ENCODE data around the gene IQSEC1. TPM values are rescaled to one million over a fixed set of nuclear protein-coding genes. Genes with fewer than 3 reads are reported as not detected.

Gene IQSEC1
- total and polyA plus RNA-seq, 9 of the 15 experiments (the other 6 are each of a cell fraction or from before 2014, with no cell fraction given) = 0.56 to 39.0 (median 6.8) TPM

DNA sequence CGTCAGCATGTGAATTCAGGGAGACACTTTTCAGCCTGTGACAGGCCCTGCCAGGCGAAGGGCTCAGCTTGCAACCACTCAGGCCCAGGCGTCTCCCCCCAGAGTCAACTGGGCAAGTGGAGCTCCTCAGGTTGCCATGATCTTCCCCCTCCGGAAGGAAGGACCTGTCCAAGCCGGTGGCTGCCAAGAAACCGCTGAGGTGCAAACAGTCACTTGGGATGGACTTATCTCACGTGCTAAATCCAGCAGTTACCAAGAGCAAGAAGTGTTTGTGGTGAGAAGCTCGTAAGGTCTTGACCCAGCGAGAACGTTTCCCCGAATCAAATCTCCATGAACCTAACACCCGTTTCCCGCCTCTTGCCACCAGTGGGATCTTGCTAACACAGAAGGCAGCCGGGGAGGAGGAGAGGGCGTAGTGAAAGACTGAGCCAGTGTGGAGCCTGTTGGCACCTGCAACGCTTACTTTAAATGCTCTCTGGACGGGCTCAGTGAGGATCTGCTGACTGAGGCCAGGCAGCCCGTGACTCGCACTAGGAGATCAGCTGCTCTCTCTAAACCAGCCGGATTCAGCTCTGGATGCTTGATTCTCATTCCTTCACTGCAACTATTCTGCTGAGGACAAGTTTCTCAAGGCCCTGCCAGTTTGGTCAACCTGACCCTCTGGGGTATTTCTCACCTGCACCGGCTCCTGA is 39.0 kb downstream of the IQSEC1 start:
- peaks cover 58 to 70% of the 10 kb centered on the region in 2 experiments for H3K27me3 ChIP-seq (ENCODE audit: control insufficient read depth in 2 of 2, insufficient read depth in 2 of 2, low read length in 2 of 2)
- no peaks in the 10 kb centered on the region for H3K9me1 ChIP-seq (ENCODE audit: control insufficient read depth, insufficient read depth, low read length)
- DNase-seq (ENCODE audit: extremely low read depth in 1 of 4, low spot score in 3 of 4) (no peak), FAIRE-seq (no peak), ATAC-seq (peak; percentile 42)
- H3K9ac ChIP-seq (ENCODE audit: insufficient read depth in 1 of 2, low read depth in 2 of 2, low read length in 2 of 2) = peak overlapping the region in 1 of 2 experiments; percentile 1; a peak in 1 of 4 replicates
- in situ Hi-C loops (cut with MboI) = no loop called here
- H3K4me1 ChIP-seq (replicated peaks in 1 of 2; ENCODE audit: control insufficient read depth in 2 of 2, insufficient read depth in 2 of 2, low read length in 2 of 2) = peaks cover 0 to 13% of the 10 kb centered on the region in 2 experiments; a peak in 3 of 5 replicates
- H3K27ac ChIP-seq (ENCODE audit: extremely low read depth, low read depth, low read length) = no peak overlapping the region
- 0 out of 2 replicates have a peak, but pooled peaks cover 7% of the 10 kb centered on the region for H4K20me1 ChIP-seq (replicated peaks; ENCODE audit: control insufficient read depth, insufficient read depth, low read length)
- BruUV-seq (replicated peaks) = no TSS peak
- no peaks in the 10 kb centered on the region for H3K36me3 ChIP-seq (ENCODE audit: control insufficient read depth, insufficient read depth, low read length)
- no peaks in the 10 kb centered on the region for H3K79me2 ChIP-seq (ENCODE audit: control insufficient read depth, insufficient read depth, low read length)
- no peak overlapping the region for H3K4me2 ChIP-seq (ENCODE audit: insufficient read depth, low read length)
- no peak for TF ChIP-seq PHF20 (IDR thresholded peaks at IDR 0.05; ENCODE audit: partially characterized antibody)
- TF ChIP-seq, protein P1, sequence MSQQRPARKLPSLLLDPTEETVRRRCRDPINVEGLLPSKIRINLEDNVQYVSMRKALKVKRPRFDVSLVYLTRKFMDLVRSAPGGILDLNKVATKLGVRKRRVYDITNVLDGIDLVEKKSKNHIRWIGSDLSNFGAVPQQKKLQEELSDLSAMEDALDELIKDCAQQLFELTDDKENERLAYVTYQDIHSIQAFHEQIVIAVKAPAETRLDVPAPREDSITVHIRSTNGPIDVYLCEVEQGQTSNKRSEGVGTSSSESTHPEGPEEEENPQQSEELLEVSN (IDR thresholded peaks at IDR 0.05; ENCODE audit: borderline replicate concordance in 1 of 2, extremely low read depth in 1 of 2, insufficient read depth in 1 of 2, insufficient read length in 1 of 2, low read depth in 1 of 2, low read length in 1 of 2, poor library complexity in 1 of 2, severe bottlenecking in 1 of 2) = peak in 1 of 2 experiments; percentile 18
- peak; percentile 32 for TF ChIP-seq KDM5B (IDR thresholded peaks at IDR 0.05; ENCODE audit: insufficient replicate concordance, low read depth, low read length)
- peak; percentile 63 for TF ChIP-seq BHLHE40 (IDR thresholded peaks at IDR 0.05; ENCODE audit: low read length)
- no peak overlapping the region for H3K4me3 ChIP-seq
- H3K9me3 ChIP-seq (replicated peaks; ENCODE audit: control insufficient read depth, insufficient read depth, low read depth, low read length) = no peaks in the 10 kb centered on the region
- 10% methylated on average over 21 of the region's 21 CpGs for WGBS (ENCODE audit: insufficient coverage, low coverage, missing lambda C conversion rate)
- ChIA-PET CTCF (ENCODE audit: low intra/inter-chr PET ratio) (no interaction called here), POLR2A (interaction anchor here (0.6 to 1.0 kb wide), 3 partner anchors 10 to 29 kb away, joined by 3 to 4 read pairs (median 3); no protein-coding TSS in a partner anchor)
- intact Hi-C loops (cut with micrococcal nuclease) = no loop called here
- no peak overlapping the region for H2AFZ ChIP-seq (ENCODE audit: low read depth, low read length)
